Osteocyte (in vitro differentiated cells): Measurements from ENCODE around the gene ZNF385B. TPM values are rescaled to one million over a fixed set of nuclear protein-coding genes. Genes with fewer than 3 reads are reported as not detected.

Experiments used
- DNase-seq: peaks from one replicate; pipeline ENCODE4 v3.0.0; 2021; ENCODE audit warnings: mixed read lengths; ENCODE audit not compliant: unreplicated experiment; ENCODE audit errors: extremely low spot score
- H3K27ac Mint-ChIP-seq: one replicate; pipeline ENCODE4 v1.8.0; 2021; ENCODE audit warnings: mild to moderate bottlenecking, mixed read lengths; ENCODE audit not compliant: unreplicated experiment
- H3K27me3 Mint-ChIP-seq: one replicate; pipeline ENCODE4 v1.8.0; 2021; ENCODE audit warnings: mixed read lengths; ENCODE audit not compliant: unreplicated experiment
- H3K36me3 Mint-ChIP-seq: one replicate; pipeline ENCODE4 v1.8.0; 2021; ENCODE audit warnings: mixed read lengths; ENCODE audit not compliant: unreplicated experiment
- H3K4me1 Mint-ChIP-seq: one replicate; pipeline ENCODE4 v1.8.0; 2021; ENCODE audit warnings: mixed read lengths; ENCODE audit not compliant: unreplicated experiment
- H3K4me3 Mint-ChIP-seq: one replicate; pipeline ENCODE4 v1.8.0; 2021; ENCODE audit warnings: mild to moderate bottlenecking, moderate library complexity, mixed read lengths; ENCODE audit not compliant: unreplicated experiment
- H3K9me3 Mint-ChIP-seq: one replicate; pipeline ENCODE4 v1.8.0; 2021; ENCODE audit warnings: mixed read lengths; ENCODE audit not compliant: unreplicated experiment
- total RNA-seq: library from RNA; stranded (reverse); gene quantifications from 2 replicates; pipeline ENCODE4 v1.2.1, GENCODE V29; 2021
- TF ChIP-seq, protein P1 (sequence below): fragments of 200-600 bp; sonication (generic); IDR thresholded peaks from 2 replicates; pipeline ENCODE4 v1.5.0; 2021; ENCODE audit warnings: antibody characterized with exemption, mild to moderate bottlenecking, moderate library complexity

Gene ZNF385B
- total RNA-seq, 1 donor from 2014 or later = 0.13 TPM

DNA sequence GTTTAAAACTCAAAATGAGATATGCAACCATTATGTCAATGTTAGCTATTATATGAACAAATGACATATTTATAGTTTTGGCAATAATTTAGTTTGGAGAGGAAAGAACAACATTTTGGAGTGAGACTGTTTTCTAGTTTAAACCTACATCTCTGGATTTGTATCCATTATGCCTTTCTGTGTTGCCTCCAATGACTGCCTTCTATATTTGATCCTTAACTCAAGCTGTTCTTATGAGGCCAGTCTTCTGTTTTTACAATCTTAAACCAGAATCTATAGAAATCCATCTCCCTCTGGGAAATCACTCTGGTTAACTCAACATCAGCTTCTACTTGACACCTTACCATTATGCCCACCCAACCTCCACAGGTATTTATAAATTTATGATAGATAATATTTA lies 67.5 kb downstream of the ZNF385B start:
- Mint-ChIP-seq H3K9me3 (no peaks in the 10 kb centered on the region), H3K27me3 (peaks cover 49% of the 10 kb centered on the region), H3K27ac (no peak overlapping the region), H3K4me1 (no peaks in the 10 kb centered on the region), H3K4me3 (no peak overlapping the region), H3K36me3 (no peaks in the 10 kb centered on the region)
- TF ChIP-seq, protein P1, sequence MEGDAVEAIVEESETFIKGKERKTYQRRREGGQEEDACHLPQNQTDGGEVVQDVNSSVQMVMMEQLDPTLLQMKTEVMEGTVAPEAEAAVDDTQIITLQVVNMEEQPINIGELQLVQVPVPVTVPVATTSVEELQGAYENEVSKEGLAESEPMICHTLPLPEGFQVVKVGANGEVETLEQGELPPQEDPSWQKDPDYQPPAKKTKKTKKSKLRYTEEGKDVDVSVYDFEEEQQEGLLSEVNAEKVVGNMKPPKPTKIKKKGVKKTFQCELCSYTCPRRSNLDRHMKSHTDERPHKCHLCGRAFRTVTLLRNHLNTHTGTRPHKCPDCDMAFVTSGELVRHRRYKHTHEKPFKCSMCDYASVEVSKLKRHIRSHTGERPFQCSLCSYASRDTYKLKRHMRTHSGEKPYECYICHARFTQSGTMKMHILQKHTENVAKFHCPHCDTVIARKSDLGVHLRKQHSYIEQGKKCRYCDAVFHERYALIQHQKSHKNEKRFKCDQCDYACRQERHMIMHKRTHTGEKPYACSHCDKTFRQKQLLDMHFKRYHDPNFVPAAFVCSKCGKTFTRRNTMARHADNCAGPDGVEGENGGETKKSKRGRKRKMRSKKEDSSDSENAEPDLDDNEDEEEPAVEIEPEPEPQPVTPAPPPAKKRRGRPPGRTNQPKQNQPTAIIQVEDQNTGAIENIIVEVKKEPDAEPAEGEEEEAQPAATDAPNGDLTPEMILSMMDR = no peak
- DNase-seq = no peak

DNA sequence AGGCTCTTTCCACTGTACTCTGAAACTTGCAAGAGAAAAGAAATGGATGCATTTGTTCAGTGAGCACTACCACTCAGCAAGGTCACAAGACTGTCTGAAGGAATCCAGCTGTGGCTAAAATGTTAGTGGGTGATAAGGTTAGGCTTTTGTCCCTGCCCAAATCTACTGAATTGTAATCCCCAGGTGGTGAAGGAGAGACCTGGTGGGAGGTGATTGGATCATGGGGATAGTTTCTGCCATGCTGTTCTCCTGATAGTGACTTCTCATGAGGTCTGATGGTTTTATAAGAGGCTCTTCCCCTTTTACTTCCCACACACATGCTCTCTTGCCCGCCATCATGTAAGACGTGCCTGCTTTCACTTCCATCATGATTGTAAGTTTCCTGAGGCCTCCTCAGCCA lies 68.2 kb downstream of the ZNF385B start:
- Mint-ChIP-seq H3K9me3 (no peaks in the 10 kb centered on the region), H3K27ac (no peak overlapping the region), H3K4me1 (no peaks in the 10 kb centered on the region), H3K27me3 (peaks cover 49% of the 10 kb centered on the region), H3K4me3 (no peak overlapping the region), H3K36me3 (no peaks in the 10 kb centered on the region)
- no peak for DNase-seq
- TF ChIP-seq, protein P1 = no peak

DNA sequence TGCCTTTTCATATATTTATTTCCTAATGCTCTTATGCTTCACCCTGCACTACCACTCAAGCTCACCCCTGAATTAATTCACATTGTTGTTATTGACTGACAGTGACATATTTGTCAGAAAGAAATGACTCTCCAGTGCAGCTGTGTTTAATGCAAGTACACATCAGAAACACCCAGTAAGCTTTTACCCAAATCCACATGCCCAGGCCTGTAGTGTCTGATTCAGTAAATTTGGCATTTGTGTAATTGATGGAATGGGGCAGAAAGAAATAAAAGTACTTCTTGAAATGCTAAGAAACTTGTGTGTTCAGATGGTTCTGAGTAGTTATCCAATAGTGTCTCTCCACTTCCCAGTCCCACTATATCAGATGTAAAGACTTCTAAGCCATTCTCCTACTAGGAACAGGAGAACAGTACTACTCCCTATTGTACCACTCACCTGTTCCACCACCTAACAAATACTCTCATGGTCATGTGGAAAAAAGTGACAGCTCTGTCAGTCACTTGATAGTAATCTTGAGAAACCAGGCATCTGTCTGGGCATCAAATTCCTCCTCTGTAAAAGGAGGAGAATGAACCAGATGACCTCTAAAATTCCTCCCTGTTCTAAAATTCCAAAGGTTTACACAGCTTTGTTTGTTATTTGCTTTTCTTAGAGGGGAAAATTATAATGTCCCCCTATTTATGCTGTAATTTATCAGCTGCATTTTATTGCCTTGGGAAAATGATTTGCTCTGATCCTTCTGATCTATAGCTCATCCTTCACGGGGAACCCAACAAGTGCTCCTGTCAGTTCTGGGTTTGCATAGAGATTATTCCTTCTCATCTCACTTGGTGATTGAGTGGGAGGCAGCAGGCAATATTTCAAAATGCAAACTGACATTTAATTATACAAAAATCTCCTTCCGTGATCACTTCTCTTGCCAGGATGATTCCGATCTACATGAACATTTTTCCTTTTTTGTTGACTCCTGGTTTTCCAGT lies 70.9 kb downstream of the ZNF385B start:
- peaks cover 35% of the 10 kb centered on the region for H3K27me3 Mint-ChIP-seq
- no peaks in the 10 kb centered on the region for H3K4me1 Mint-ChIP-seq
- no peak overlapping the region for H3K27ac Mint-ChIP-seq
- no peak overlapping the region for H3K4me3 Mint-ChIP-seq
- TF ChIP-seq, protein P1 = no peak
- no peak for DNase-seq
- H3K9me3 Mint-ChIP-seq = no peaks in the 10 kb centered on the region
- no peaks in the 10 kb centered on the region for H3K36me3 Mint-ChIP-seq

DNA sequence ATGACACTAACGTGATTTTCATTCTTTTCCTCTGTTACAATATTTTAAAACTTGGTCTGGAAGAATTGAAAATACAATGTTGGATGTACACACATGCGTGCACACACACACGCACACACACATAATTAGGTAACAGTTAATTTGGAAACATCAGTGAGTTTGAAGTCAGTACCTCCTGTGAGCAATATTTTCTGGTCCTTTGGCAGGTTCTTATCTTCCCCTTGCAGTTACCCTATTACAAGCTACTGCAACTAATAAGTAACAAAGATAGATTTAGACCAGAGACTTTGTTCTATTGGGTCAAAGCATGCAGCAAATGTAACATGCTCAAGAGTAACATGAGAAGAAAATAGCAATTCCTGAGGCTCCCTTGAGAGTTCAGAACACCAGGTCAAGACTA lies 73.3 kb downstream of the ZNF385B start:
- Mint-ChIP-seq H3K9me3 (peaks cover 3% of the 10 kb centered on the region), H3K4me3 (no peak overlapping the region)

DNA sequence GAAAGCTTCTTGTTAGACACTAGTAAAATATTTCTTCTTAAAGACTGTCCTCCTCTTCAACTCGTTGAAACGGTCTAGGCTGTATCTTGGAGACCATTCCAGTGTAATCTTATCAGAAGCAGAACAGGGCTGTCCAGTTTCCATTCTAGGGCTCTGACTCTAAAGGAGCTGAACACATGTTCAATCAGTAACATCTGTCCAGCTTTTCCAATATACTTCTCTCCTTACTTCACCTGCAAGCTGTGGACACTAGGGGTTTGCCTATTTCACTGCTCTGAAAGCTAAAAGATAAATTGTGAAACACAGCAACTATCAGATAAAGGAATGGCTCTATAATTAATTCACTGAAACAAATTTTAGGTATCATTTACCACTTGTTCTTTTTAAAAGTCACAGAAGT lies 73.8 kb downstream of the ZNF385B start:
- Mint-ChIP-seq H3K27me3 (peaks cover 49% of the 10 kb centered on the region), H3K4me3 (no peak overlapping the region), H3K27ac (no peak overlapping the region), H3K9me3 (peaks cover 3% of the 10 kb centered on the region), H3K4me1 (no peaks in the 10 kb centered on the region), H3K36me3 (no peaks in the 10 kb centered on the region)
- DNase-seq = no peak
- TF ChIP-seq, protein P1 = no peak

More for the DNA sequence above, 73.3 kb downstream of the ZNF385B start:
- TF ChIP-seq, protein P1 = no peak
- DNase-seq = no peak
- Mint-ChIP-seq H3K27ac (no peak overlapping the region), H3K36me3 (no peaks in the 10 kb centered on the region), H3K27me3 (peaks cover 46% of the 10 kb centered on the region), H3K4me1 (no peaks in the 10 kb centered on the region)
